Thymus (tissue), 11 donors: ENCODE measurements around the gene SVOP. TPM values are rescaled to one million over a fixed set of nuclear protein-coding genes. Genes with fewer than 3 reads are reported as not detected.
"Not testable (repeated sequence)": the region's sequence is repeated elsewhere in the genome, so short reads cannot be mapped to it uniquely, and the experiment has no call there.

Experiments used
- DNase-seq, 9 donors: peaks; one replicate each; pipeline ENCODE4 v3.0.0-alpha.2; 2013; ENCODE audit warnings: low spot score in 9 of 9, low read depth in 6 of 9, missing footprints in 1 of 9
- H3K27ac ChIP-seq, 2 donors: one replicate each; pipeline ENCODE4 v1.5.1; 2013; ENCODE audit warnings: control low read depth in 1 of 2, low read depth in 1 of 2, low read length in 1 of 2, mild to moderate bottlenecking in 1 of 2, moderate library complexity in 1 of 2
- H3K27me3 ChIP-seq, 2 donors: one replicate each; pipeline ENCODE4 v1.5.1; 2013; ENCODE audit warnings: low read length in 1 of 2; ENCODE audit not compliant: control insufficient read depth in 2 of 2, insufficient read depth in 1 of 2
- H3K36me3 ChIP-seq, 2 donors: one replicate each; pipeline ENCODE4 v1.5.1; 2013; ENCODE audit warnings: low read length in 1 of 2, mild to moderate bottlenecking in 1 of 2, moderate library complexity in 1 of 2; ENCODE audit not compliant: control insufficient read depth in 2 of 2, insufficient read depth in 2 of 2
- H3K4me1 ChIP-seq, 2 donors: one replicate each; pipeline ENCODE4 v1.5.1; 2013; ENCODE audit warnings: low read length in 2 of 2; ENCODE audit not compliant: control insufficient read depth in 2 of 2, insufficient read depth in 2 of 2
- H3K4me3 ChIP-seq, 2 donors: one replicate each; pipeline ENCODE4 v1.5.1; 2013; ENCODE audit warnings: low read length in 2 of 2, control low read depth in 1 of 2, mild to moderate bottlenecking in 1 of 2
- H3K9me3 ChIP-seq, 2 donors: one replicate each; pipeline ENCODE4 v1.5.1; 2013; ENCODE audit warnings: low read length in 1 of 2, mild to moderate bottlenecking in 1 of 2; ENCODE audit not compliant: control insufficient read depth in 2 of 2, insufficient read depth in 1 of 2
- WGBS: extraction: QIAGEN DNeasy Blood & Tissue Kit; methylation state at CpG from one replicate; pipeline ENCODE4 v1.1.7; 2013; 5-methylcytosine and 5-hydroxymethylcytosine counted together
- polyA plus RNA-seq: library from polyadenylated mRNA; stranded (reverse); fragments of 200-250 nt; gene quantifications from one replicate; pipeline ENCODE4 v1.2.3, GENCODE V29; 2013
- total RNA-seq: library from RNA; stranded (reverse); fragments of 120-200 nt; gene quantifications from one replicate; pipeline ENCODE4 v1.2.4, GENCODE V29; 2013
- donor health status: healthy.

Gene SVOP
- total and polyA plus RNA-seq, 2 donors, result 0.05 to 0.14 TPM

DNA sequence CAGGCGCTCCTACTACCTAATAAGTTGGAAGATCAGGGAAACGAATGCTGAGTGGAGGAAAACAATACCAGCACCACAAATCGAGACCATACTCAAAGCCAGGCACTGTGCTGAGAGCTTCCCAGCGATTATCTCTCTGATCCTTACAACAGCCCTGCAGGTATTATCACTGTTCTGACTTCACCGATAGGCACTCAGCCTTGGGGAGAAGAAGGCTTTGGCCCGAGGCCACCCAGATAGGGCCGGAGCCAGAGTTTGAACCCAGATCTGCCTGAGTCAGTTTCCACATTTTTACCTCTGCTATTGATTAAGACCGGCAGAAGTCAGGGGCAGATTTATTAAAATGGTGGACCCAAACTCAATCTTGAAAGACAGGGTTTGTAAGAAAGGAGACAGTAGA, 4.9 kb downstream of the SVOP start:
- Histone ChIP-seq H3K9me3 (no peaks in the 10 kb centered on the region), H3K36me3 (no peaks in the 10 kb centered on the region), H3K27me3 (peaks cover 0 to 6% of the 10 kb centered on the region in 2 donors), H3K4me3 (no peak overlapping the region), H3K4me1 (no peaks in the 10 kb centered on the region), H3K27ac (no peak overlapping the region)
- no peak for DNase-seq
- 92% methylated on average over 8 of the region's 8 CpGs for WGBS

DNA sequence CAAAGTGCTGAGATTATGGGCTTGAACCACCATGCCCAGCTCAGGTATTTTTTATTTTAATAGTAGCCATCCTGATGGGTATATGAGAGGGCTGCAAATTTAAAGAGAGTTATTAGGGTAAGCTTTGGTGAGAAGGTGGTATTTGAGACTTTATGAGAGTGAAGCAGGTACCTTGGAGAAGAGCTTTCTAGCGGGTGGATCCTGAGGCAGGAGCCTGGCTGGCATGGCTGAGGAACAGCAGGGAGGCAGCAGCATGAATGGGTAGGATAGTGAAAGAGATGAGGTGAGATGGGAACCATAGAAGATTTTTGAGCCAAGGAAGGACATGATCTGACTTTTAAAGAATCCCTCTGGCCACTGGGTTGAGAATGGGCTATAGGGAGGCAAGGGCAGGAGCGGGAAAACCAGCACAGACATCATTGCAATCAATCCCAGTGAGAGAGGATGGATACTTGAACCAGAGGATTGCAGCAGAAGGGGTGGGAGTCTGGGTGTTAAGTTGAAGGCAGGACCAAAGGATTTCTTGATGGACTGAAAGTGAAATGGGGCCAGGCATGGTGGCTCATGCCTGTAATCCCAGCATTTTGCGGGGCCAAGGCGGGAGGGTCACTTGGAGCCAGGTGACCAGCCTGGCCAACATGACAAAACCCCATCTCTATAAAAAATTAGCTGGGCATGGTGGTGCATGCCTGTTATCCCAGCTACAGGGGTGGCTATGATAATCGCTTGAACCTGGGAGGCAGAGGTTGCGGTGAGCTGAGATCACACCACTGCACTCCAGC, 5.7 kb downstream of the SVOP start:
- WGBS, result 93% methylated on average over 6 of the region's 6 CpGs
- H3K4me3 ChIP-seq, result no peak overlapping the region
- DNase-seq, result no peak

DNA sequence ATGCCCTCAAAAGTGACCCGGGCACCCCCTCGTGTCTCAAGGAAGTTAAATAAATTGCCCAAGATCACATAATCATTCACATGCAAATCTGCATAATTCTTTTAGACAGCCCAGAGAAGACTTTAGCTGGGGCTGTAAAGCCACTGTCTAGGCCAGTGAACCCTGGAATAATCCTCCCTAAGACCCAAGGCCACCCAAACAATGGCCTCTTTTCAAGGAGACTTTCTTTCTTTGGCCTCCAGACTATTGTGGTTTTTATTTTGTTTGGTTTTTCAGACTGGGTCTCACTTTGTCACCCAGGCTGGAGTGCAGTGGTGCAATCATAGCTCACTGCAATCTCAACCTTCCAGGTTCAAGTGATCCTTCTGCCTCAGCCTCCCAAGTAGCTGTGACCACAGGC, 10.6 kb downstream of the SVOP start:
- Histone ChIP-seq H3K27me3 (no peaks in the 10 kb centered on the region), H3K9me3 (no peaks in the 10 kb centered on the region), H3K27ac (no peak overlapping the region), H3K4me1 (no peaks in the 10 kb centered on the region), H3K36me3 (no peaks in the 10 kb centered on the region), H3K4me3 (no peak overlapping the region)
- 87% methylated on average over 2 of the region's 2 CpGs for WGBS
- no peak for DNase-seq

More for the DNA sequence above, 5.7 kb downstream of the SVOP start:
- Histone ChIP-seq H3K27ac (no peak overlapping the region), H3K27me3 (no peaks in the 10 kb centered on the region), H3K9me3 (no peaks in the 10 kb centered on the region), H3K36me3 (no peaks in the 10 kb centered on the region), H3K4me1 (no peaks in the 10 kb centered on the region)

DNA sequence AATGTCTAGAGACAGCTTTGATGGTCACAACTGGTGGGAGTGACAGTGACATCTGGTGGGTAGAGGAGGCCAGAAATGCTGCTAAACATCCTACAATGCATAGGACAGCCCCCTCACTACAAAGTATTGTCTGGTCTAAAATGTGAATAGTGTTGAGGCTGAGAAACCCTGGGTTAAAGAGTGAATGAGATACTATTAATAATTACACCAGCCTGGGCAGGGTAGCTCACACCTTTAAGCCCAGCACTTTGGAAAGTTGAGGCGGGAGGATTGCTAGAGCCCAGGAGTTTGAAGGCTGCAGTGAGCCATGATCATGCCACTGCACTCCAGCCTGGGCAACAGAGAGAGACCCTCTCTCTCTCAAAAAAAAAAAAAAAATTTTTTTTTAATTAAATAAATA, 11.1 kb downstream of the SVOP start:
- no peaks in the 10 kb centered on the region for H3K4me1 ChIP-seq
- no peaks in the 10 kb centered on the region for H3K27me3 ChIP-seq
- H3K4me3 ChIP-seq, result no peak overlapping the region
- H3K36me3 ChIP-seq, result no peaks in the 10 kb centered on the region
- H3K27ac ChIP-seq, result no peak overlapping the region
- WGBS, result 98% methylated on average over 1 of the region's 1 CpG
- no peaks in the 10 kb centered on the region for H3K9me3 ChIP-seq
- DNase-seq, result no peak

DNA sequence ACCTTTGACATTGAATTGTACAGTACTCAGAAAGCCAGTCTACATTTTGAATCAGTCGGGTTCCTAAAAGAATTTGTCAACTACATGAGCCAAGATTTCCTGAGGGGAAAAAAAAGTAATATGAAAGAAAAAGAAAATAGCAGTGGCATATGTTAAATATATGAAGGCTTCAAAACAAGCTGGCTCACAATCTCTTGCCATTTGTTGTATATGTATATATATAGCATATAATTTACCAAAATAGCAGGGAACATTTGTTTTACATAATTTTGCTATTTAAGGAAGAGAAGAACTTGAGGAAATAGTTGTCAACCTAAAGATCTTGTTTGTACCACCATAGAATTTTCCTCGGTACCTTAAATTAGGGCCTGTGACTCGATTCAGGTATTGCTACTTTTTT, 16.9 kb downstream of the SVOP start:
- DNase-seq, result no peak
- no peaks in the 10 kb centered on the region for H3K27me3 ChIP-seq
- H3K4me3 ChIP-seq, result no peak overlapping the region
- H3K27ac ChIP-seq, result no peak overlapping the region
- no peaks in the 10 kb centered on the region for H3K9me3 ChIP-seq
- WGBS, result 91% methylated on average over 3 of the region's 3 CpGs
- no peaks in the 10 kb centered on the region for H3K36me3 ChIP-seq
- H3K4me1 ChIP-seq, result no peaks in the 10 kb centered on the region

DNA sequence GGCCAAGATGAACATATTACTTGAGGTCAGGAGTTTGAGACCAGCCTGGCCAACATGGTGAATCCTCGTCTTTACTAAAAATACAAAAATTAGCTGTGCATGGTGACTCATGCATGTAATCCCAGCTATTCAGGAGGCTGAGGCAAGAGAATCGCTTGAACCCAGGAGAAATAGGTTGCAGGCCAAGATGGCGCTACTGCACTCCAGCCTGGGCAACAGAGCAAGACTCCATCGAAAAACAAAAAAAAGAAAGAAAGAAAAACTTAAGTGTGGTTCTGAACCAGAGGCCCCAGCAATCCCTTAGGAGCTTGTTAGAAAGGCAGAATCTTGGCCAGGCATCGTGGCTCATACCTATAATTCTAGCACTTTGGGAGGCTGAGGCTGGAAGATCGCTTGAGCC, 24.5 kb downstream of the SVOP start:
- 95% methylated on average over 6 of the region's 6 CpGs for WGBS
- no peaks in the 10 kb centered on the region for H3K4me1 ChIP-seq
- DNase-seq, result no peak
- H3K9me3 ChIP-seq, result no peaks in the 10 kb centered on the region
- no peak overlapping the region for H3K4me3 ChIP-seq
- no peaks in the 10 kb centered on the region for H3K27me3 ChIP-seq
- no peak overlapping the region for H3K27ac ChIP-seq
- H3K36me3 ChIP-seq, result no peaks in the 10 kb centered on the region

DNA sequence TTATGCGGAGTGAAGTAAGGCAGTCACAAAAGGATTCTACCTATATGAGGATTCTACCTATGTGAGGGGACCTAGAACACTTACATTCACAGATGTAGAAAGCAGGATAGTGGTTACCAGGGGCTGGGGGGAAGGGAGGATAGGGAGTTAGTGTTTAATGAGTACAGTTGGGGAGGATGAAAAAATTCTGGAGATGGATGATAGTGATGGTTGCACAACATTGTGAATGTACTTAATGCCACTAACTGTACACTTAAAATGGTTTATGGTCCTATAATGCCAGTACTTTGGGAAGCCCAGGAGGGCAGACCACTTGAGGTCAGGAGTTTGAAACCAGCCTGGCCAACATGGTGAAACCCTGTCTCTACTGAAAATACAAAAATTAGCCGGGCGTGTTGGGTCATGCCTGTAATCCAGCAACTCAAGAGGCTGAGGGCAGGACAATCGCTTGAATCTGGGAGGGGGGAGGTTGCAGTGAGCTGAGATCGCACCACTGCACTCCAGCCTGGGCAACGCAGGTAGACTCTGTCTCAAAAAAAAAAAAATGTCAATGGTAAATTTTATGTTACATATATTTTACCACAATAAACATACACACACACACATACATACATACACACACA, 25.4 kb downstream of the SVOP start:
- Histone ChIP-seq H3K9me3 (no peaks in the 10 kb centered on the region), H3K4me1 (no peaks in the 10 kb centered on the region), H3K4me3 (no peak overlapping the region), H3K27ac (no peak overlapping the region), H3K36me3 (no peaks in the 10 kb centered on the region), H3K27me3 (no peaks in the 10 kb centered on the region)
- DNase-seq, result no peak
- WGBS, result 93% methylated on average over 6 of the region's 6 CpGs

DNA sequence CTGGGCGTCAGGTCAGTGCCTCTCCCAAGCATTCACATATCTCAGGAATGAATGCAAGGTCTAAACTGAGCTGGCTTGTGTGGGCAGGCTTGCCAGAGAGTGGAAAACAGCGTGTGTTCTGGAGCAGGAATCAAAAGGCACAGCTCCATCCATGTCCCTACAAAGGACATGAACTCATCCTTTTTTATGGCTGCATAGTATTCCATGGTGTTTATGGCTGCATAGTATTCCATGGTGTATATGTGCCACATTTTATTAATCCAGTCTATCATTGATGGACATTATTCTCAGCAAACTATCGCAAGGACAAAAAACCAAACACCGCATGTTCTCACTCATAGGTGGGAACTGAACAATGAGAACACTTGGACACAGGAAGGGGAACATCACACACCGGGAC, 30.8 kb downstream of the SVOP start:
- H3K36me3 ChIP-seq, H3K4me1 ChIP-seq, DNase-seq, H3K27me3 ChIP-seq, H3K27ac ChIP-seq, H3K9me3 ChIP-seq, H3K4me3 ChIP-seq: not testable (repeated sequence)
- 55% methylated on average over 5 of the region's 5 CpGs for WGBS

DNA sequence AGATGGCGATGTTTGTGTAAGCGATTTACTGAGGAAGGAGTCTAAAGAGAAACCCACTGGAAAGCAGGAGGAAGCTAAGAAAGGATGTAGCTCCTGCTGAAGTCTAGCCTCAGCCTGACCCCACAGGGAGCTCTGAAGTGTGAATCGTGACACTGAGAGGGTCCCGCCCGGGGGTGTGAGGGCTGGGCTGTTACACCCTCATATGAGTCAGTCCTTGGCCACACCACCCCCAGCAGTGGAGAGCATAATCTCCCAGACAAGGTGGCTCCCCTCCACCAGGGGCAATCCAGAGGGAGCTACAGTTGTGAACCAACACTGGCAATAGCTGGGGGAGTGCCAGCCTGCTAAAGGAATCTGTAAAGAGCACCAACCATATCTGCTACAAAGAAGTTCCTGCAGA, 31.5 kb downstream of the SVOP start:
- Histone ChIP-seq H3K9me3 (no peaks in the 10 kb centered on the region), H3K36me3 (no peaks in the 10 kb centered on the region), H3K4me1 (no peaks in the 10 kb centered on the region), H3K4me3 (no peak overlapping the region), H3K27me3 (no peaks in the 10 kb centered on the region), H3K27ac (no peak overlapping the region)
- WGBS, result 33% methylated on average over 5 of the region's 5 CpGs
- no peak for DNase-seq
